Measurements from ENCODE around the gene MPDU1. TPM values are rescaled to one million over a fixed set of nuclear protein-coding genes. Genes with fewer than 3 reads are reported as not detected.

MPDU1 gene
- total and polyA plus RNA-seq, 7 donors = 38.4 to 121 (median 46.7) TPM

DNA sequence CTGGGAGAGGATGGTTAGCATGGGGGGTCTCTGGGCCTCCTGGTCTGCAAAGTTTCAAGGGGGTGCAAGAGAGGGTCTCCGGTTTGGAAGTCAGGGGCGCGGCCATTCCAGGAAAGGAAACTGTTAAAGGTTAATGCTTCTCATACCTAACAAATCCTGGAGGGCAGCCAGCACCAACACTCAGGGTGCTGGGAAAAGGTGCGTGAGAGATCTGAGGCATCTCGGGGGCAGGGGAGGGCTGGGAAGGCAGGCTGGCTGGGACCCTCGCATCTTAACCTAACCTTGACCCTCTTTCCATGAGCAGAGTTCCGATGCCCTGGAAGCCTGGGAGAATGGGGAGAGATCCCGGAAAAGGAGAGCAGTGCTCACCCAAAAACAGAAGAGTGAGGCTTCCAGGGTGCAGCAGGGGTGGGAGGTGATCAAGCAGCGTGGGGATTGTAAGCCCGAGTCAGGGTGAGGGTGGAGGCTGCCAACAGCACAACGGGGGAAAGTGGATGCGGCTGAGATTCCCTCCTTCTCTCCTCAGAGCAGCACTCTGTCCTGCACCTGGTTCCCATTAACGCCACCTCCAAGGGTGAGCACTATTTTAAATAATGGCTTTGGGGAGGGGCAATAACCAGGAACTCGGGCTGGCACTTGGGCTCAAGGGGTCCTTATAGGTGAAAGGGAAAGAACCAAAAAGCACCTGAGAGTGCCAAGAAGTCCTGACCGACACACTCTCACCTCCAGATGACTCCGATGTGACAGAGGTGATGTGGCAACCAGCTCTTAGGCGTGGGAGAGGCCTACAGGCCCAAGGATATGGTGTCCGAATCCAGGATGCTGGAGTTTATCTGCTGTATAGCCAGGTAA lies 24.1 kb upstream of the MPDU1 start:
- H3K4me1 ChIP-seq = peaks cover 0 to 66% (median 62%) of the 10 kb centered on the region in 4 donors
- peaks cover 3 to 14% (median 12%) of the 10 kb centered on the region in 4 donors for H3K36me3 ChIP-seq
- H3K9me3 ChIP-seq = no peaks in the 10 kb centered on the region
- 21 to 67% methylated on average over 18 of the region's 18 CpGs for WGBS, 2 donors
- peak overlapping the region in 3 of 4 donors; percentile 73 to 97 (median 94) for H3K4me3 ChIP-seq
- no peaks in the 10 kb centered on the region for H3K27me3 ChIP-seq
- DNase-seq = no peak
- H3K27ac ChIP-seq = peak overlapping the region; percentile 89 to 98 (median 97)
- no peak for TF ChIP-seq EP300 (IDR thresholded peaks at IDR 0.05)
- no peak for TF ChIP-seq POLR2A (IDR thresholded peaks at IDR 0.05)
- TF ChIP-seq POLR2AphosphoS5 (IDR thresholded peaks at IDR 0.05) = no peak
- TF ChIP-seq, protein P1, sequence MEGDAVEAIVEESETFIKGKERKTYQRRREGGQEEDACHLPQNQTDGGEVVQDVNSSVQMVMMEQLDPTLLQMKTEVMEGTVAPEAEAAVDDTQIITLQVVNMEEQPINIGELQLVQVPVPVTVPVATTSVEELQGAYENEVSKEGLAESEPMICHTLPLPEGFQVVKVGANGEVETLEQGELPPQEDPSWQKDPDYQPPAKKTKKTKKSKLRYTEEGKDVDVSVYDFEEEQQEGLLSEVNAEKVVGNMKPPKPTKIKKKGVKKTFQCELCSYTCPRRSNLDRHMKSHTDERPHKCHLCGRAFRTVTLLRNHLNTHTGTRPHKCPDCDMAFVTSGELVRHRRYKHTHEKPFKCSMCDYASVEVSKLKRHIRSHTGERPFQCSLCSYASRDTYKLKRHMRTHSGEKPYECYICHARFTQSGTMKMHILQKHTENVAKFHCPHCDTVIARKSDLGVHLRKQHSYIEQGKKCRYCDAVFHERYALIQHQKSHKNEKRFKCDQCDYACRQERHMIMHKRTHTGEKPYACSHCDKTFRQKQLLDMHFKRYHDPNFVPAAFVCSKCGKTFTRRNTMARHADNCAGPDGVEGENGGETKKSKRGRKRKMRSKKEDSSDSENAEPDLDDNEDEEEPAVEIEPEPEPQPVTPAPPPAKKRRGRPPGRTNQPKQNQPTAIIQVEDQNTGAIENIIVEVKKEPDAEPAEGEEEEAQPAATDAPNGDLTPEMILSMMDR (IDR thresholded peaks at IDR 0.05) = no peak
- intact Hi-C loops (cut with DNase I) = loop anchor here (2.0 to 10.0 kb wide), 6 partner anchors 55 to 305 kb away; partner anchors contain the start of genes CTDNEP1, ELP5, FXR2 and NEURL4

DNA sequence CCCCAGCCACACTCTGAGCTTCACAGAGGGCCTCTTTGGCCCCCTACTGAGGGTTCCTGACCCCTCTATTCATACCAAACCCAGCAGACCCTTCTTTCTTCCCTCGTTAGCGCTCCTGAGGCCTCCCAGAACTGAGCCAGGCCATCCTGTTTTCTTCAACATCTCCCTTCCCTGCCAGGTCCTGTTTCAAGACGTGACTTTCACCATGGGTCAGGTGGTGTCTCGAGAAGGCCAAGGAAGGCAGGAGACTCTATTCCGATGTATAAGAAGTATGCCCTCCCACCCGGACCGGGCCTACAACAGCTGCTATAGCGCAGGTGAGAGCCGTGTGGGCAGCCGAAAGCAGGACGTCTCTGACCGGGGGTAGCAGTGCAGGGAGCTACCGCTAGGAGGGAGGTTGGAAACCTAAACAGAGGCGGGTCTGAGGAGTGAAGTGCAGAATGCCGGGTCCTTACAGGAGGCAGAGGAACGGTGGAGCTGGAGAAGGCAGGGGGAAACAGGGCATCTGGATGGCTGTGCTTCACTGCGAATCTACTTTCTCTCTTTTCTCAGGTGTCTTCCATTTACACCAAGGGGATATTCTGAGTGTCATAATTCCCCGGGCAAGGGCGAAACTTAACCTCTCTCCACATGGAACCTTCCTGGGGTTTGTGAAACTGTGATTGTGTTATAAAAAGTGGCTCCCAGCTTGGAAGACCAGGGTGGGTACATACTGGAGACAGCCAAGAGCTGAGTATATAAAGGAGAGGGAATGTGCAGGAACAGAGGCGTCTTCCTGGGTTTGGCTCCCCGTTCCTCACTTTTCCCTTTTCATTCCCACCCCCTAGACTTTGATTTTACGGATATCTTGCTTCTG lies 23.3 kb upstream of the MPDU1 start:
- peaks cover 0 to 70% (median 64%) of the 10 kb centered on the region in 4 donors for H3K4me1 ChIP-seq
- H3K9me3 ChIP-seq = no peaks in the 10 kb centered on the region
- H3K36me3 ChIP-seq = peaks cover 5 to 22% (median 20%) of the 10 kb centered on the region in 4 donors
- DNase-seq = peak; percentile 86
- TF ChIP-seq EP300 (IDR thresholded peaks at IDR 0.05) (no peak), POLR2AphosphoS5 (IDR thresholded peaks at IDR 0.05) (peak in 1 of 4 donors; percentile 5), POLR2A (IDR thresholded peaks at IDR 0.05) (no peak)
- TF ChIP-seq, protein P1 (IDR thresholded peaks at IDR 0.05) = peak; percentile 43 to 86 (median 70)
- H3K27me3 ChIP-seq = no peaks in the 10 kb centered on the region
- intact Hi-C loops (cut with DNase I) = loop anchor here (1.0 to 10.0 kb wide), 8 partner anchors 46 to 306 kb away; partner anchors contain the start of genes CTDNEP1, ELP5, FXR2 and NEURL4
- H3K27ac ChIP-seq = peak overlapping the region; percentile 89 to 98 (median 97)
- H3K4me3 ChIP-seq = peak overlapping the region in 3 of 4 donors; percentile 73 to 97 (median 94)
- WGBS, 2 donors = 14 to 34% methylated on average over 22 of the region's 22 CpGs

DNA sequence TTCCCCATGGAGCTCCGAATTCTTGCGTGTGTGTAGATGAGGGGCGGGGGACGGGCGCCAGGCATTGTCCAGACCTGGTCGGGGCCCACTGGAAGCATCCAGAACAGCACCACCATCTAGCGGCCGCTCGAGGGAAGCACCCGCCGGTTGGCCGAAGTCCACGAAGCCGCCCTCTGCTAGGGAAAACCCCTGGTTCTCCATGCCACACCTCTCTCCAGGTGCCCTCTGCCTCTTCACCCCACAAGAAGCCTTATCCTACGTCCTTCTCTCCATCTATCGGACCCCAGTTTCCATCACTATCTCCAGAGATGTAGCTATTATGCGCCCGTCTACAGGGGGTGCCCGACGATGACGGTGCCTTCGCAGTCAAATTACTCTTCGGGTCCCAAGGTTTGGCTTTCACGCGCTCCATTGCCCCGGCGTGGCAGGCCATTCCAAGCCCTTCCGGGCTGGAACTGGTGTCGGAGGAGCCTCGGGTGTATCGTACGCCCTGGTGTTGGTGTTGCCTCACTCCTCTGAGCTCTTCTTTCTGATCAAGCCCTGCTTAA lies 22.6 kb upstream of the MPDU1 start:
- peak; percentile 98 for DNase-seq
- Histone ChIP-seq H3K9me3 (no peaks in the 10 kb centered on the region), H3K27me3 (no peaks in the 10 kb centered on the region), H3K4me1 (peaks cover 0 to 70% (median 64%) of the 10 kb centered on the region in 4 donors), H3K4me3 (peak overlapping the region; percentile 73 to 97 (median 86)), H3K27ac (peak overlapping the region; percentile 89 to 98 (median 97)), H3K36me3 (peaks cover 12 to 29% (median 27%) of the 10 kb centered on the region in 4 donors)
- intact Hi-C loops (cut with DNase I) = loop anchor here (1.0 to 10.0 kb wide), 8 partner anchors 47 to 306 kb away; partner anchors contain the start of genes CTDNEP1, ELP5, FXR2 and NEURL4
- WGBS, 2 donors = 0 to 1% methylated on average over 32 of the region's 32 CpGs
- TF ChIP-seq, protein P1 (IDR thresholded peaks at IDR 0.05) = peak; percentile 86 to 96 (median 89)
- no peak for TF ChIP-seq POLR2A (IDR thresholded peaks at IDR 0.05)
- peak in 3 of 4 donors; percentile 43 to 58 (median 56) for TF ChIP-seq POLR2AphosphoS5 (IDR thresholded peaks at IDR 0.05)
- TF ChIP-seq EP300 (IDR thresholded peaks at IDR 0.05) = no peak

DNA sequence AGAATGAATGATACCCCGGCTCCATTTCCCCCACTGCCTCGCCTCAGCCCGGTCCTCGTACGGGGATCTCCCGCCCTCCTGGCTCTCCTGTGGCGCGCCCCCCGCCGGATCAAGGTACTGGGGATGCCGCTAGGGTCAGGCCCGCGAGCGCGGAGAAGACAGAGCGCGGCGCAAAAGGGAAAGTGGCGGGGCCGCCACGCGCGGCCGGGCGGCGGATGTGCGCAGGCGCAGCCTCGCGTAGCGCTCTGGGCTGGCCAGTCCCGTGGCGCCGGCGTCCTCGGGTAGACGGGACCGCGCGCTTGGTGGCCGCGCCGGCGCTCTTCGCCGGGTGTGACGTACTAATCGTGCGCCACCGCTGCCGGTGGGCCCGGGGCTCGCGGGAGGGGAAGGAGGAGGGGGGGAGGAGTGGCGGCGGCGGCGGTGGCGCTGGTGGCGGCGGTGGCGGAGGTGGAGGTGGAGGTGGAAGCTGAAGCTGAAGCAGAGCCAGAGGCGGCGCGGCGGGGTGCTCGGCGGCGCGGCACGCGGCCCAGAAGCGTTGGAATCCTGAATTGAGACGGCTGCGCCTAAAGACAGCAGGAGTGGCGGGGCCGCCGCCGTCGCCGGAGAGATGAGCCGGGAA lies 22.0 kb upstream of the MPDU1 start, which contains the start of gene SENP3:
TSS of gene SENP3 (plus strand) at position 331 of the 619 bp plus-strand sequence. CDS start 1,158 bp downstream, outside the sequence.
- TF ChIP-seq, protein P1 (IDR thresholded peaks at IDR 0.05) = no peak
- TF ChIP-seq POLR2A (IDR thresholded peaks at IDR 0.05) (peak; percentile 21 to 38), EP300 (IDR thresholded peaks at IDR 0.05) (no peak), POLR2AphosphoS5 (IDR thresholded peaks at IDR 0.05) (peak; percentile 63 to 87 (median 82))
- H3K27ac ChIP-seq = peak within 1 kb of the TSS; percentile 89 to 98 (median 97)
- H3K36me3 ChIP-seq = peaks cover 13 to 35% (median 30%) of the 10 kb centered on the region in 4 donors
- peak; percentile 96 for DNase-seq
- peaks cover 0 to 70% (median 64%) of the 10 kb centered on the region in 4 donors for H3K4me1 ChIP-seq
- peak within 1 kb of the TSS; percentile 73 to 97 (median 86) for H3K4me3 ChIP-seq
- H3K9me3 ChIP-seq = no peaks in the 10 kb centered on the region
- intact Hi-C loops (cut with DNase I) = loop anchor here (1.0 to 10.0 kb wide), 8 partner anchors 47 to 307 kb away; partner anchors contain the start of genes CTDNEP1, ELP5, FXR2 and NEURL4
- no peaks in the 10 kb centered on the region for H3K27me3 ChIP-seq
- 1% methylated on average over 82 of the region's 82 CpGs for WGBS, 2 donors
